DOHH2 (cell line): ENCODE data around the gene NLRC3.

Experiments
- CTCF ChIP-seq: fragments of 200-600 bp; sonication (generic); IDR thresholded peaks from one replicate; pipeline ENCODE4 v1.5.1; 2014; ENCODE audit warnings: antibody characterized with exemption, mild to moderate bottlenecking, low read depth, low read length; ENCODE audit not compliant: poor library complexity, severe bottlenecking
- EZH2phosphoT487 ChIP-seq: fragments of 200-600 bp; sonication (generic); IDR thresholded peaks from 2 replicates; pipeline ENCODE4 v1.6.1; 2017; ENCODE audit warnings: borderline replicate concordance, mild to moderate bottlenecking, antibody characterized with exemption, low read length, moderate library complexity, mixed read lengths

DNA sequence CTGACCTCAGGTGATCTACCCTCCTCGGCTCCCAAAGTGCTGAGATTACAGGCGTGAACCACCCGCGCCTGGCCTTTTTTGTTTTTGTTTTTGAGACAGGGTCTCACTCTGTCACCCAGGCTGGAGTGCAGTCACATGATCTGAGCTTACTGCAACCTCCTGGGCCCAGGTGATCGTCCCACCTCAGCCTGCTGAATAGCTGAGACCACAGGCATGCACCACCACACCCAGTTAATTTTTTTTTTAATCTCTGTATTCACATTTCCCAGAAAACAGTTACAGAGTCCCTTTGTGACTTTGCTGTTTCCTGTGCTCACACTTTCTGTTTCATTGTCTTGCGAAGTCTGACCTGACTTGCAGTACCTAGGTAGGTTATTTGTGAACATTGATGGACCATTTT is 73.7 kb downstream of the NLRC3 start:
- no peak for TF ChIP-seq CTCF
- TF ChIP-seq EZH2phosphoT487: no peak
